ENCODE measurements around the gene GEMIN2.
"Not testable (repeated sequence)": the region's sequence is repeated elsewhere in the genome, so short reads cannot be mapped to it uniquely, and the experiment has no call there.

The GEMIN2 gene, protein sequence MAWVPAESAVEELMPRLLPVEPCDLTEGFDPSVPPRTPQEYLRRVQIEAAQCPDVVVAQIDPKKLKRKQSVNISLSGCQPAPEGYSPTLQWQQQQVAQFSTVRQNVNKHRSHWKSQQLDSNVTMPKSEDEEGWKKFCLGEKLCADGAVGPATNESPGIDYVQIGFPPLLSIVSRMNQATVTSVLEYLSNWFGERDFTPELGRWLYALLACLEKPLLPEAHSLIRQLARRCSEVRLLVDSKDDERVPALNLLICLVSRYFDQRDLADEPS

DNA sequence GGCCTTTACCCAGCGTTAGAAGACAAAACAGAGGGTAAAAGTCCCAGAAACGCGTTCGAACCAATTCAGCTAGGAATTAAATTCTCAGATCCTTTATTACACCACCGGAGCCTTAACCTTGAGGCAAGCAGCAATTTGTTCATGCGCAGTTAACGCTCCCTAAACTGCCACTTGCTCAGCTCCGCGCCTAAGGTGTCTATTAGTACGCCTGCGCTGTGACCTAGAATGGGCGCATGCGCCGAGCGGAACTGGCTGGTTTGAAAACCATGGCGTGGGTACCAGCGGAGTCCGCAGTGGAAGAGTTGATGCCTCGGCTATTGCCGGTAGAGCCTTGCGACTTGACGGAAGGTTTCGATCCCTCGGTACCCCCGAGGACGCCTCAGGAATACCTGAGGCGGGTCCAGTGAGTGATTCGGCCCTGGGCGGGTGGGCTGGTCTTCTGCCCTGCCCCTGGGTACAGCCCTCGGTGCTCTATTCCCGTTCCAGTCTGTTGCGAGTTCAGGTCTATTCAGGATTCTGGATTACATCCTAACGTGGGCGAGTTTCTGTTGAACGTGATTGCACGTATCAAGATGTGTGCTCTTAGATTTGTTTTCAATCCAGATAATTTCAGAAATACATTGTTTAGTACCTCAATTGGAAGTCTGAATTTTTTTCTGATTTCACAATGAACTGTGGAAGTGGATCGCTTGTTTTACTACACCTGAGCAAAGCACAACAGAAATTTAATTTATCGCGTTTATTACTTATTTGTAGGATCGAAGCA lies at the start of gene GEMIN2:
Gene GEMIN2, plus strand, starts transcription at position 251 of the 766 bp plus-strand sequence. Its CDS starts 16 bp downstream, at position 267.
- H3K4me3 ChIP-seq: peak within 1 kb of the TSS; percentile 85
- H3K9ac ChIP-seq (ENCODE audit: insufficient read length): peak within 1 kb of the TSS; percentile 84
- TF ChIP-seq FOXP2 (optimal IDR thresholded peaks at IDR 0.05; ENCODE audit: control extremely low read depth, extremely low read length, insufficient read depth) (no peak), EZH2 (IDR thresholded peaks at IDR 0.05) (no peak), POLR2AphosphoS5 (IDR thresholded peaks at IDR 0.05; ENCODE audit: borderline replicate concordance, low read depth, low read length) (peak; percentile 95)
- H3K27ac ChIP-seq: peak within 1 kb of the TSS; percentile 78
- H3K36me3 ChIP-seq (ENCODE audit: insufficient read depth, low read length): peaks cover 18% of the 10 kb centered on the region
- no peaks in the 10 kb centered on the region for H3K9me3 ChIP-seq (ENCODE audit: low read depth, low read length)
- peak; percentile 85 for DNase-seq (ENCODE audit: low read depth, low spot score)

DNA sequence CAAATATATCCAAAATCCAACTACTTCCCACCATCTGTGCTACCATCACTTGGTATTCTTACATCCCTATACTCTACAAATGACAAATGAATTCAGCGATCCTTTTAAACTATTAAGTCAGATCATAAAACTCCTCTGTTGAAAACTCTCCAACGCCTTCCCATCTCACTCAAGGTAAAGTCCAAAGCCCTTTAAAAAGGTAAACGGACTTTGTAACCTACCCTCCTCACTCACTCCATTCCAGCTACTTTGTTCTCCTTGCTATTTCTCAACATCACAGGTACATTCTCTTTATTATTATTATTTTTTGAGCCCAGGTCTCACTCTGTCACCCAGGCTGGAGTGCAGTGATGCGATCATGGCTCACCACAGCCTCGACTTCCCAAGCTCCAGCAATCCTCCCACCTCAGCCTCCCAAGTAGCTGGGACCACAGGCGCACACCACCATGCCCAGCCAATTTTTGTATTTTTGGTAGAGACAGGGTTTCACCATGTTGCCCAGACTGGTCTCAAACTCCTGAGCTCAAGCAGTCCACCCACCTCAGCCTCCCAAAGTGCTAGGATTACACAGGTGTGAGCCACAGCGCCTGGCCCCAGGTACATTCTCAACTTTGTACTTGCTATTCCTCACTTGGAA lies 44.8 kb upstream of the GEMIN2 start:
- H3K27ac ChIP-seq; H3K4me3 ChIP-seq; H3K9me3 ChIP-seq (ENCODE audit: low read depth, low read length); DNase-seq (ENCODE audit: low read depth, low spot score); H3K9ac ChIP-seq (ENCODE audit: insufficient read length): not testable (repeated sequence)
- peaks cover 31% of the 10 kb centered on the region for H3K36me3 ChIP-seq (ENCODE audit: insufficient read depth, low read length)

DNA sequence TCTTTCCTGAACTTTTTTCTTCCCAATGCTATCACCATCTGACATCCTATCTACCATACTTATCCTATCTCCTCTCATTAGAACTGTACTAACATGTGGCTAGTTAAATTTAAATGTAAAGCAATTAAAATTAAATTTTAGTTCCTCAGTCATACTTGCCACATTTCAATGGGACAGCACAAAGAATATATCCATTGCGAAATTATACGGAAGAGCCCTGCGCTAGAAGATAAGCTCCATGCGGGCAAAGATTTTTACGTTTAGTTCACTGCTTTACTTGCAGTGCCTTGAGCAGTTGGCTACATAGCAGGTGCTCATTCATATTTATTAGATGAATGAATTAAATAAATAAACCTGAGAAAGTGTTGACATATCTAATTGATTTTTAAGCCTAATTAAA lies 44.2 kb upstream of the GEMIN2 start:
- H3K36me3 ChIP-seq (ENCODE audit: insufficient read depth, low read length): peaks cover 27% of the 10 kb centered on the region
- H3K4me3 ChIP-seq: no peak overlapping the region
- no peak for DNase-seq (ENCODE audit: low read depth, low spot score)
- no peak overlapping the region for H3K27ac ChIP-seq
- TF ChIP-seq FOXP2 (optimal IDR thresholded peaks at IDR 0.05; ENCODE audit: control extremely low read depth, extremely low read length, insufficient read depth) (no peak), EZH2 (IDR thresholded peaks at IDR 0.05) (no peak), POLR2AphosphoS5 (IDR thresholded peaks at IDR 0.05; ENCODE audit: borderline replicate concordance, low read depth, low read length) (no peak)
- H3K9ac ChIP-seq (ENCODE audit: insufficient read length): no peak overlapping the region
- H3K9me3 ChIP-seq (ENCODE audit: low read depth, low read length): no peaks in the 10 kb centered on the region

DNA sequence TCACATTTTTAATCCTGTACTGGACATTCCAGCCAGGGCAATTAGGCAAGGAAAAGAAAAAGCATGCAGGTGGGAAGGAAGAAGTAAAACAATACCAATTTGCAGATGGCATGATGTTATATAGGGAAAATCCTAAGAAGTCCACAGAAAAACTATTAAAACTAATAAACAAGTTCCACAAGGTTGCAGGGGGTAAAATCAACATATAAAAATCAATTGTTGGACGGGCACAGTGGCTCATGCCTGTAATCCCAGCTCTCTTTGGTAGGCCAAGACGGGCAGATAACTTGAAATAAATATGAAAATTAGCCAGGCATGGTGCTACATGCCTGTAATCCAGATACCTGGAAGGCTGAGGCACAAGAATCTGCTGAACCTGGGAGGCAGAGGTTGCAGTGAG lies 43.0 kb upstream of the GEMIN2 start:
- no peak for TF ChIP-seq EZH2 (IDR thresholded peaks at IDR 0.05)
- TF ChIP-seq FOXP2 (optimal IDR thresholded peaks at IDR 0.05; ENCODE audit: control extremely low read depth, extremely low read length, insufficient read depth): no peak
- no peak for TF ChIP-seq POLR2AphosphoS5 (IDR thresholded peaks at IDR 0.05; ENCODE audit: borderline replicate concordance, low read depth, low read length)
- no peak overlapping the region for H3K27ac ChIP-seq
- H3K36me3 ChIP-seq (ENCODE audit: insufficient read depth, low read length): peaks cover 35% of the 10 kb centered on the region
- H3K9ac ChIP-seq (ENCODE audit: insufficient read length): no peak overlapping the region
- H3K4me3 ChIP-seq: no peak overlapping the region
- H3K9me3 ChIP-seq (ENCODE audit: low read depth, low read length): no peaks in the 10 kb centered on the region
- no peak for DNase-seq (ENCODE audit: low read depth, low spot score)

DNA sequence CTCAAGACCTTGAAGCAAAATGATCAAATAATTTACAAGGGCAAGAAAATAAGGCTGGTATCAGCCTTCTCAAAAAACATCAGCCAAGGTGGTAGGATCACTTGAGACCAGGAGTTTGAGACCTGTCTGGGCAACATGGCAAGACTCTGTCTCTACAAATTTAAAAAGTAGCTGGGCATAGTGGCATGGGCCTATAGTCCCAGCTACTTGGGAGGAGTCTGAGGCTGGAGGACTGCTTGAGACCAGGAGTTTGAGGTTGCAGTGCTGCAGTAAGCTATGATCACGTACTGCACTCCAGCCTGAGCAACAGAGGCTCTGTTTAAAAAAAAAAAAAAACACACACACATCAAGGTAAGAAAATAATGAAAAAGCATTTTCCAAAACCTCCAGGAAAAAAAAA lies 33.2 kb upstream of the GEMIN2 start:
- Histone ChIP-seq H3K4me3 (no peak overlapping the region), H3K27ac (no peak overlapping the region), H3K9ac (ENCODE audit: insufficient read length) (no peak overlapping the region), H3K9me3 (ENCODE audit: low read depth, low read length) (no peaks in the 10 kb centered on the region), H3K36me3 (ENCODE audit: insufficient read depth, low read length) (peaks cover 20% of the 10 kb centered on the region)
- no peak for TF ChIP-seq EZH2 (IDR thresholded peaks at IDR 0.05)
- no peak for TF ChIP-seq POLR2AphosphoS5 (IDR thresholded peaks at IDR 0.05; ENCODE audit: borderline replicate concordance, low read depth, low read length)
- TF ChIP-seq FOXP2 (optimal IDR thresholded peaks at IDR 0.05; ENCODE audit: control extremely low read depth, extremely low read length, insufficient read depth): no peak
- no peak for DNase-seq (ENCODE audit: low read depth, low spot score)

DNA sequence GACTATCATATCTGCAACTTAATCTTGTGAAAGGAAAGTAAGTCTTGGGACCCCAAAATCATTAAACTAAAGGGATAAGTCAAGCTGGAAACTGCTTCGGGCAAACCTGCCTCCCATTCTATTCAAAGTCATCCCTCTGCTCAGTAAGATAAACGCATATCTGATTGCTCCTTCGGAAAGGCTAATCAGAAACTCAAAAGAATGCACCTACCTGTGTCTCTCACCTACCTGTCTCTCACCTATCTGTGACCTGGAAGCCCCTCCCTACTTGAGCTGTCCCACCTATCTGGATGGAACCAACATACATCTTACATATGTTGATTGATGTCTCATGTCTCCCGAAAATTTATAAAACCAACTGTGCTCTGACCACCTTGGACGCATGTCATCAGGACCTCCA lies 31.0 kb upstream of the GEMIN2 start:
- H3K27ac ChIP-seq: no peak overlapping the region
- no peak overlapping the region for H3K9ac ChIP-seq (ENCODE audit: insufficient read length)
- DNase-seq (ENCODE audit: low read depth, low spot score): no peak
- H3K36me3 ChIP-seq (ENCODE audit: insufficient read depth, low read length): peaks cover 21% of the 10 kb centered on the region
- no peak overlapping the region for H3K4me3 ChIP-seq
- no peaks in the 10 kb centered on the region for H3K9me3 ChIP-seq (ENCODE audit: low read depth, low read length)
- TF ChIP-seq FOXP2 (optimal IDR thresholded peaks at IDR 0.05; ENCODE audit: control extremely low read depth, extremely low read length, insufficient read depth): no peak
- TF ChIP-seq POLR2AphosphoS5 (IDR thresholded peaks at IDR 0.05; ENCODE audit: borderline replicate concordance, low read depth, low read length): no peak
- no peak for TF ChIP-seq EZH2 (IDR thresholded peaks at IDR 0.05)

DNA sequence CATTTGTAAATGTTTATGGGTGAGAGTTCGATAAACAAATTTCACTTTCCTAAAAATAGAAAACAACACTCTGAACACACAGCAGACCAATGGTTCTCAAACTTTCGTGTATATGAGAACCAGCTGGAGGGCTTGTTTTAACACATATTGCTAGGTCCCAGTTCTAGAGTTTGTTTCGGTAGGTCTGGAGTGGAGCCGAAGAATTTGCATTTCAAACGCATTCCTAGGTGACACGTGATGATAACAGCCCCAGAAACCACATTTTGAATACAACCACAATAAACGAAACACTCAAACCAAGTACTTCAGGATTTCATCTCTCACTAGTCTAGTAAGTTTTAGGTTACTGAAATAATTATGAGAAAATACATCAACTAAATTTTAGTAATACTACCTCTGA lies 28.2 kb upstream of the GEMIN2 start:
- Histone ChIP-seq H3K9me3 (ENCODE audit: low read depth, low read length) (no peaks in the 10 kb centered on the region), H3K4me3 (no peak overlapping the region), H3K9ac (ENCODE audit: insufficient read length) (no peak overlapping the region), H3K36me3 (ENCODE audit: insufficient read depth, low read length) (peaks cover 28% of the 10 kb centered on the region), H3K27ac (no peak overlapping the region)
- DNase-seq (ENCODE audit: low read depth, low spot score): no peak
- TF ChIP-seq FOXP2 (optimal IDR thresholded peaks at IDR 0.05; ENCODE audit: control extremely low read depth, extremely low read length, insufficient read depth): no peak
- TF ChIP-seq EZH2 (IDR thresholded peaks at IDR 0.05): no peak
- no peak for TF ChIP-seq POLR2AphosphoS5 (IDR thresholded peaks at IDR 0.05; ENCODE audit: borderline replicate concordance, low read depth, low read length)

DNA sequence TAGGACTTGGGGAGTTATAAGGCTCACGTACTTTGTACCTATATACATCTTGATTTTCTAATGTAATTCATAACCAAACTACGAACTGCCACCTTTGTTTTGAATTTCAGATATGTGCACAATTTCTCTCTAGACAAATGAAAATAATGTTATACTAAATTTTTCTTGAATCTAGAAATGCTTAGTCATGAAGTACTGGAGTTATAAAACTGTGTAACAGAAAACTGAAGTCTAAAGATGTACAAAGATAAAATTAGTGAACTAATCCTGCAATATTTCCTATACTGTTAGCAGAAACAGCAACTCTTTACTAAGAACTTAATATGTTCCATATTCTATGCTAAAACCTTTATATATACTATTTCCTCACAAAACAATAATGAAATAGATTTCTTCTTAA lies 26.6 kb upstream of the GEMIN2 start:
- TF ChIP-seq EZH2 (IDR thresholded peaks at IDR 0.05): no peak
- no peak for TF ChIP-seq POLR2AphosphoS5 (IDR thresholded peaks at IDR 0.05; ENCODE audit: borderline replicate concordance, low read depth, low read length)
- TF ChIP-seq FOXP2 (optimal IDR thresholded peaks at IDR 0.05; ENCODE audit: control extremely low read depth, extremely low read length, insufficient read depth): no peak
- Histone ChIP-seq H3K9ac (ENCODE audit: insufficient read length) (no peak overlapping the region), H3K36me3 (ENCODE audit: insufficient read depth, low read length) (peaks cover 36% of the 10 kb centered on the region), H3K9me3 (ENCODE audit: low read depth, low read length) (no peaks in the 10 kb centered on the region), H3K4me3 (no peak overlapping the region), H3K27ac (no peak overlapping the region)
- DNase-seq (ENCODE audit: low read depth, low spot score): no peak
